Mucosa of descending colon (tissue), 3 donors: ENCODE results near the gene SLC38A4. TPM values are rescaled to one million over a fixed set of nuclear protein-coding genes. Genes with fewer than 3 reads are reported as not detected.

Source experiments
- ATAC-seq: fragments of 200-7000 bp; cut with Tn5 transposase; one replicate; pipeline ENCODE4 v1.9.1; 2020; ENCODE audit warnings: mild to moderate bottlenecking, moderate library complexity
- DNase-seq, 3 donors: peaks; one replicate each; pipeline ENCODE4 v3.0.0-alpha.2; 2020
- H3K36me3 ChIP-seq: fragments of 200-600 bp; one replicate; pipeline ENCODE4 v1.8.0; 2021; ENCODE audit warnings: low read depth, mild to moderate bottlenecking
- H3K4me1 ChIP-seq: fragments of 200-600 bp; one replicate; pipeline ENCODE4 v1.8.0; 2021; ENCODE audit warnings: low read depth, mild to moderate bottlenecking
- H3K4me3 ChIP-seq: fragments of 200-600 bp; one replicate; pipeline ENCODE4 v1.8.0; 2021; ENCODE audit warnings: mild to moderate bottlenecking
- H3K9me3 ChIP-seq: fragments of 200-600 bp; one replicate; pipeline ENCODE4 v1.8.0; 2021; ENCODE audit warnings: mild to moderate bottlenecking
- intact Hi-C, 2 donors: fragments of 100-400 bp; cut with DNase I in 1 of 2; cut with micrococcal nuclease in 1 of 2; formaldehyde crosslinking; loops; one replicate each; pipeline versions ENCODE4 v1.11.0 to v1.11.1; 2022; cut with DNase I, micrococcal nuclease
- total RNA-seq, 3 donors: library from RNA; stranded (reverse); fragmentation: NEBNext Ultra II Directional in 2 of 3; extraction: Animal tissue kit (Norgen Biotek cat#: 25700) in 2 of 3; gene quantifications; one replicate each; pipeline versions ENCODE4 v1.2.1 to v1.2.4, GENCODE V29; 2021 to 2023
- TF ChIP-seq, protein P1 (sequence below): fragments of 200-600 bp; IDR thresholded peaks from one replicate; pipeline ENCODE4 v1.8.0; 2022; ENCODE audit warnings: antibody characterized with exemption, mild to moderate bottlenecking
- donor health status: DM: no; HTN: no; CAD: no; lungs with moderate emphysema.
- donor health status: DM: no; HTN: no; CAD: no.
- donor health status: DM: no; HTN: yes; CAD: no.

SLC38A4 gene
- total RNA-seq, 3 donors from 2014 or later, result 1.7 to 18.6 (median 4.5) TPM

DNA sequence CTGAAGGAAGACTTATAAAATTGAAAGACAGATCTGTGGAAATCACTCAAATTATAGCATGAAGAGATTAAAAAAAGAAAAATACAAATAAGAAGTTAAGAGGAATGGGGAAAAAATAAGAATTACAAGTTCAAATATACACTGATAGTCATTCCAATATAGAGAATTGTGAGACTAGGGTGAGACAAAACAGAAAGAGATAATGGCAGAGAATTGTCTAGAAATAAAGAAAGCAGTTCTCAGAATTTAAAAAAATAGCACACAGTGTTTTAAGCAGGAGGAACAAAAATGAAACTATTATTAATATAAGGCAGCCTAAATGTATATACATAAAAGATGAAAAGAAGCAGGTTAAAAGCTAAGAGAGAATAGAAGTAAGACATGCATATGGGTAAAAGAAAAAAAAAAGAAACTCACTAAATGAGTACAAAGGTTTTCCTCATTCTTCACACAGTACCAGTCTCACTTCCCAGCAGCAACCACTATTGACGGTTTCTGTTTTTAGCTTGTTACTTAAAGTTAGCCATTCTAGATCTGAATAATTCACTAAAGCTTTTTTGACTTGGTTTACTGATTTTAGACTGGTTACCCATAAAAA lies 31.1 kb downstream of the SLC38A4 start:
- Histone ChIP-seq H3K4me3 (no peak overlapping the region), H3K36me3 (no peaks in the 10 kb centered on the region), H3K4me1 (no peaks in the 10 kb centered on the region), H3K9me3 (no peaks in the 10 kb centered on the region)
- DNase-seq (no peak), ATAC-seq (no peak)
- intact Hi-C loops, result no loop called here
- TF ChIP-seq, protein P1, sequence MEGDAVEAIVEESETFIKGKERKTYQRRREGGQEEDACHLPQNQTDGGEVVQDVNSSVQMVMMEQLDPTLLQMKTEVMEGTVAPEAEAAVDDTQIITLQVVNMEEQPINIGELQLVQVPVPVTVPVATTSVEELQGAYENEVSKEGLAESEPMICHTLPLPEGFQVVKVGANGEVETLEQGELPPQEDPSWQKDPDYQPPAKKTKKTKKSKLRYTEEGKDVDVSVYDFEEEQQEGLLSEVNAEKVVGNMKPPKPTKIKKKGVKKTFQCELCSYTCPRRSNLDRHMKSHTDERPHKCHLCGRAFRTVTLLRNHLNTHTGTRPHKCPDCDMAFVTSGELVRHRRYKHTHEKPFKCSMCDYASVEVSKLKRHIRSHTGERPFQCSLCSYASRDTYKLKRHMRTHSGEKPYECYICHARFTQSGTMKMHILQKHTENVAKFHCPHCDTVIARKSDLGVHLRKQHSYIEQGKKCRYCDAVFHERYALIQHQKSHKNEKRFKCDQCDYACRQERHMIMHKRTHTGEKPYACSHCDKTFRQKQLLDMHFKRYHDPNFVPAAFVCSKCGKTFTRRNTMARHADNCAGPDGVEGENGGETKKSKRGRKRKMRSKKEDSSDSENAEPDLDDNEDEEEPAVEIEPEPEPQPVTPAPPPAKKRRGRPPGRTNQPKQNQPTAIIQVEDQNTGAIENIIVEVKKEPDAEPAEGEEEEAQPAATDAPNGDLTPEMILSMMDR, result no peak

GRCh38 chr12:46792925-46793324 lies 32.9 kb downstream of the SLC38A4 start:
- no peak for ATAC-seq
- TF ChIP-seq, protein P1, result no peak
- Histone ChIP-seq H3K36me3 (no peaks in the 10 kb centered on the region), H3K4me1 (no peaks in the 10 kb centered on the region), H3K4me3 (no peak overlapping the region), H3K9me3 (no peaks in the 10 kb centered on the region)
- no peak for DNase-seq
- intact Hi-C loops, result no loop called here

DNA sequence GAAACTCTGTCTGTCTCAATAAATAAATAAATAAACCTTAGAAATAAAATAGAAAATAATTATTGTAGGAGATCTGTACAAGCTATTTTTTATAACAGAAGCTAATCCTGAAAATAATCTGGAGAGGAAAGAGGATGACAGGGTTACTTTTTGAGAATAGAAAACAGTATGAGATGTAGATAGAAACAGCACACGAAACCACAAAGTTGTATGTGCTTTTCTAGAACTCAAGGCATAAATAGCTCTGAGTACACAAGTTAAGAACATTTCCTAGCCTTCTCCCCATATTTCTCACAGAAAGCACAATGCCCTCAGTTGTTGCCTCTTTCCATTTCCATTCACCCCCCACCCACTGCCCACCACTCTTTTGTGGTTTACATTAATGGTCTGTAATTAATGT lies 35.7 kb downstream of the SLC38A4 start:
- DNase-seq, result no peak
- Histone ChIP-seq H3K36me3 (no peaks in the 10 kb centered on the region), H3K9me3 (no peaks in the 10 kb centered on the region), H3K4me3 (no peak overlapping the region), H3K4me1 (no peaks in the 10 kb centered on the region)
- no peak for ATAC-seq
- TF ChIP-seq, protein P1, result no peak
- intact Hi-C loops, result no loop called here

DNA sequence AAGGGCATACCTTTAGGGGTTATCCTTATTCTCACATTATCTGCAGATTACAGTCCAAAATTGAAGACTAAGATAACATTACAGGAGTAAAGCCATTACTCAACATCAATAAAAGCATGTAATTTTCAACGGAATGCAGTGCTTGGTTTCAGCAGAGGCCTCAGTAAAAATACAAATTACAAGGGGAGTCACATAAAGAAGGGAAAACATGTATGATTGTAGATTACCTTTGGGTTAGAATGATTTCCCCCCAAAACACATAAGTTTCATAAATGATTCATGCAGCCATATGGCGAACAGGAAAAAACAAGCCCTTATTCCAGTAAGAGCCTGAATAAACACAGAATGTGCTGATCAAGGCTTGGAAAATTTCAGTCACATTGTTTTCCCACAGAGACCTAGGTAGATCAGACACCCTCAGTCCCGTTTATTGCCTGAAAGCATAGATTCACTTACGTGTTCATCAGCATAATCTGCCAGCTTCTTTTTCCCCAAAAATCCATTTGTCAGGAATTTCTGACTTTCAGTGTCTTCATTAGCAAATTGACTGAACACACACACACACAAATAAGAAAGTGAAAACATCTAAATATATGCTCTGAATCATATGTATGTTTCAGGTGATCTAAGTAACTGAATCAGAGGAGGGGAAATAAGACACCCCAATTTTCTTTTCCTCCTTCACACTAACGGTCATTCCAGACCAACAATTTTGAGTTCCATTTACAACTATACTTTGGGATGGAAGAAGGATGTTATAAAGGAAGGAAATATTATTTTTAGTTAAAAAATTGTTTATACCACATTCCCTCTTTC lies 37.5 kb downstream of the SLC38A4 start:
- no peaks in the 10 kb centered on the region for H3K36me3 ChIP-seq
- no peak for DNase-seq
- H3K4me3 ChIP-seq, result no peak overlapping the region
- no peaks in the 10 kb centered on the region for H3K9me3 ChIP-seq
- intact Hi-C loops, result no loop called here
- TF ChIP-seq, protein P1, result no peak
- ATAC-seq, result no peak
- no peaks in the 10 kb centered on the region for H3K4me1 ChIP-seq

- ATAC-seq, result no peak
- intact Hi-C loops, result no loop called here
- Histone ChIP-seq H3K9me3 (no peaks in the 10 kb centered on the region), H3K4me3 (no peak overlapping the region), H3K4me1 (no peaks in the 10 kb centered on the region), H3K36me3 (no peaks in the 10 kb centered on the region)
- TF ChIP-seq, protein P1, result no peak
- DNase-seq, result no peak
Observed at GRCh38 chr12:46787496-46788055, 38.2 kb downstream of the SLC38A4 start.
